ENCODE results near the gene FLNB. TPM values are rescaled to one million over a fixed set of nuclear protein-coding genes. Genes with fewer than 3 reads are reported as not detected.

Gene FLNB
- total and polyA plus RNA-seq, 9 of the 15 experiments (the other 6 are each of a cell fraction or from before 2014, with no cell fraction given) = 9.4 to 48.1 (median 25.6) TPM

- no peak overlapping the region for H3K4me2 ChIP-seq (ENCODE audit: insufficient read depth, low read length)
- WGBS (ENCODE audit: insufficient coverage, low coverage, missing lambda C conversion rate) = 82% methylated on average over 14 of the region's 14 CpGs
- no peak overlapping the region for H3K9ac ChIP-seq (ENCODE audit: insufficient read depth in 1 of 2, low read depth in 2 of 2, low read length in 2 of 2)
- H3K27ac ChIP-seq (ENCODE audit: extremely low read depth, low read depth, low read length) = no peak overlapping the region
- no peaks in the 10 kb centered on the region for H4K20me1 ChIP-seq (replicated peaks; ENCODE audit: control insufficient read depth, insufficient read depth, low read length)
- BruUV-seq (replicated peaks) = no TSS peak
- TF ChIP-seq ZBTB8A (IDR thresholded peaks at IDR 0.05; ENCODE audit: partially characterized antibody) (no peak), MCM2 (IDR thresholded peaks at IDR 0.05; ENCODE audit: low read depth) (no peak), ZEB2 (IDR thresholded peaks at IDR 0.05) (no peak), TEAD4 (IDR thresholded peaks at IDR 0.05; ENCODE audit: low read length) (no peak), TEAD4 (CRISPR knock-in tag; IDR thresholded peaks at IDR 0.05; ENCODE audit: borderline replicate concordance) (no peak), SMAD4 (CRISPR knock-in tag; conservative IDR thresholded peaks at IDR 0.05) (no peak), ZNF316 (IDR thresholded peaks at IDR 0.05) (no peak), ZNF3 (CRISPR knock-in tag; IDR thresholded peaks at IDR 0.05) (no peak)
- no peak overlapping the region for H3K4me3 ChIP-seq
- H3K27me3 ChIP-seq (ENCODE audit: control insufficient read depth in 2 of 2, insufficient read depth in 2 of 2, low read length in 2 of 2) = no peaks in the 10 kb centered on the region
- CTCF ChIA-PET (ENCODE audit: low intra/inter-chr PET ratio) = interaction anchor here (0.6 kb wide), 1 partner anchor 179 kb away, joined by 4 read pairs; no protein-coding TSS in a partner anchor
- no peak for FAIRE-seq
- H3K9me3 ChIP-seq (replicated peaks; ENCODE audit: control insufficient read depth, insufficient read depth, low read depth, low read length) = no peaks in the 10 kb centered on the region
- H3K79me2 ChIP-seq (ENCODE audit: control insufficient read depth, insufficient read depth, low read length) = no peaks in the 10 kb centered on the region
- no peaks in the 10 kb centered on the region for H3K9me1 ChIP-seq (ENCODE audit: control insufficient read depth, insufficient read depth, low read length)
- no peak for DNase-seq (ENCODE audit: extremely low read depth in 1 of 4, low spot score in 3 of 4)
- ATAC-seq = no peak
- intact Hi-C loops (cut with micrococcal nuclease) = no loop called here
- no peaks in the 10 kb centered on the region for H3K4me1 ChIP-seq (replicated peaks in 1 of 2; ENCODE audit: control insufficient read depth in 2 of 2, insufficient read depth in 2 of 2, low read length in 2 of 2)
- H2AFZ ChIP-seq (ENCODE audit: low read depth, low read length) = no peak overlapping the region
- POLR2A ChIA-PET = no interaction called here
- H3K36me3 ChIP-seq (ENCODE audit: control insufficient read depth, insufficient read depth, low read length) = peaks cover 75% of the 10 kb centered on the region; the same call in 2 of the 3 replicates
- in situ Hi-C loops (cut with MboI) = loop anchor here (25.0 kb wide), 1 partner anchor 138 kb away; the partner anchor contains the start of gene FLNB
These were observed 142.0 kb downstream of the FLNB start for GRCh38 chr3:58150130-58150809.

Data from K562 (cell line).